Heart left ventricle (tissue), 13 donors: ENCODE measurements around the gene UROC1.

Experiments used
- CTCF ChIP-seq, 12 donors: fragments of 200-600 bp; sonication (generic) in 4 of 12; IDR thresholded peaks; one replicate each; pipeline versions ENCODE4 v1.5.0 to v1.8.0; 2018 to 2022; ENCODE audit warnings: antibody characterized with exemption in 12 of 12, mild to moderate bottlenecking in 5 of 12
- POLR2A ChIP-seq, 2 donors: fragments of 450-650 bp; IDR thresholded peaks; one replicate each; pipeline ENCODE4 v1.6.1; 2017; ENCODE audit warnings: antibody characterized with exemption in 2 of 2, mild to moderate bottlenecking in 2 of 2, moderate library complexity in 2 of 2
- donor health status: ischemic (EF 13 %, LVEDD 7.1; RV severe dilation, severe dysfunction).
- donor health status: DM: no; HTN: yes; CAD: no.
- donor health status: DM: no; HTN: no; CAD: no.
- donor health status: ischemic (EF 25% LVEDD 6.9; RV normal size, moderate dysfunction).
- donor health status: ischemic (EF 25% LVEDD 5.7; RV mildly dilated, moderate dysfunction).
- donor health status: ischemic (EF 35%, LVEDD 5.7; RV mildly dilated, moderate dysfunction).
- donor health status: nonischemic (EF 11% LVEDD 7.7; RV severe dilation, severe dysfunction).
- donor health status: DM: yes; HTN: yes; CAD: no.
- donor health status: PGD.
- donor health status: ischemic (EF 29% LVEDD 5.4; RV normal size, mild dysfunction).
- donor health status: nonischemic (EF 23%, LVEDD 6.1; RV moderate dilation, normal function).

GRCh38 chr3:126459111-126459762, 58.3 kb downstream of the UROC1 start:
- TF ChIP-seq CTCF (IDR thresholded peaks at IDR 0.05): no peak
- no peak for TF ChIP-seq POLR2A (IDR thresholded peaks at IDR 0.05)
